AG09319 (cell line): Measurements from ENCODE around the gene RYR3.

Experiments used
- DNase-seq: peaks from one replicate; pipeline ENCODE4 v3.0.0-alpha.2; 2010; ENCODE audit warnings: low read depth; ENCODE audit errors: extremely low read depth
- CTCF ChIP-seq: IDR thresholded peaks from 2 replicates; pipeline ENCODE4 v1.5.1; 2011; ENCODE audit warnings: low read depth, mild to moderate bottlenecking, inconsistent platforms, low read length, moderate library complexity

Gene RYR3

GRCh38 chr15:33310481-33311311 lies at the start of gene RYR3:
TSS of gene RYR3 (plus strand) at chr15:33310967. CDS start at chr15:33311046, 79 bp downstream.
- TF ChIP-seq CTCF = no peak
- no peak for DNase-seq

GRCh38 chr15:33262306-33262705 lies 48.5 kb upstream of the RYR3 start:
- no peak for DNase-seq
- no peak for TF ChIP-seq CTCF

DNA sequence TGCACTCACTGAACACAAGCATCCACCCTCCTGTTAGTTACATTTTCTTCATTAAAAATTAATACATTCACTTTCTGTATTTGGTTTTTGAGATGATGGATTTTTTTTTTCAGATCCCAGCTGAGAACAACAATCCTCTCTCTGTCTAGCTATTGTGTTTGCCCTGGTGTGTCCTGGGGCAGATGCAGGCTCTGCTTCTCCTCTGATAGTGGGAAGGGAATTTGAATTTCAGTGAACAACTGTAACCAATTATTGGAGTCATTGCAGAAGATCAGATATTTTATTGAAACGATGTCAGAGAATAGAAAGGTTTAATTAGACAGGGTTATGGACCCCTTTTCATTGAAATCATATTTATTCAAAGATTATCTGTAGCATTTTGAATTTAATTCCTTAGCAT lies 33.1 kb upstream of the RYR3 start:
- TF ChIP-seq CTCF = no peak
- DNase-seq = no peak

DNA sequence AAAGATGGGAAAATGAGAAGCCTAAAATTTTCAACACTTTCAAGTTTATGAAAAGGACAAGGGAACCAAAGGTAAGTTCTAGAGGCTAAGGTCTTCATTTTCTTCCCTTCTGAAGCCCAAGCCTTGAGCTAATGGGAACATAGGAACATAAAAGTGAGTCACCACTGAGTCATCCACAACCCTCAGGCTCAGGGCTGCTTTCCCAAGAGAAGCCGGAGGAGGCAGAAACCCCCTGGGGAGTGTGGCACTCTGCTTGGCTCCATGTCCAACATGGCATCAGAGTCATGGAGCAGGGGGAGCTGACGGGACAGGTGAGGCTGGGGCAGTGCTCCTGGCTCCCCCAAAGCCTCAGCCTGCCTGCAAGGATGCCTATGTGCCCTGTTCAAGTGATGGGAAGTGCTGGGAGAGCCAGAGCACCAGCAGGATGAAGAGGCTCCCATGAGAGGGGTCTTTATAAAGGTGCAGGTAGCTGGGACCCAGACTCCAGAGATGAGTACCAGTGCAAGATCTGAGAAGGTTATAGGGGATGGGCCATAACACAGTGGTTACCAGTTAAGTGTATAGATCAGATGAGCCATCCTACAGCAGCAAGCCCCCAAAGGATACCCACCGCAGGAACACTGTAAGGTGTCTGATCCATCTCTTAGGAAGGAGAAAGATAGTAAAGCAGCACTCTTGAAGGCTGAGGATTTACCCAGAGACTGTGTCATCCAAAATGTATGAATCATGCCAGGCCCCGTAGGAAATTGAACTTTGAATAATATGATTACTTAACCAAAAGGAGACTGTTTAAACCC lies 31.8 kb upstream of the RYR3 start:
- peak; percentile 14 for DNase-seq
- TF ChIP-seq CTCF = no peak

DNA sequence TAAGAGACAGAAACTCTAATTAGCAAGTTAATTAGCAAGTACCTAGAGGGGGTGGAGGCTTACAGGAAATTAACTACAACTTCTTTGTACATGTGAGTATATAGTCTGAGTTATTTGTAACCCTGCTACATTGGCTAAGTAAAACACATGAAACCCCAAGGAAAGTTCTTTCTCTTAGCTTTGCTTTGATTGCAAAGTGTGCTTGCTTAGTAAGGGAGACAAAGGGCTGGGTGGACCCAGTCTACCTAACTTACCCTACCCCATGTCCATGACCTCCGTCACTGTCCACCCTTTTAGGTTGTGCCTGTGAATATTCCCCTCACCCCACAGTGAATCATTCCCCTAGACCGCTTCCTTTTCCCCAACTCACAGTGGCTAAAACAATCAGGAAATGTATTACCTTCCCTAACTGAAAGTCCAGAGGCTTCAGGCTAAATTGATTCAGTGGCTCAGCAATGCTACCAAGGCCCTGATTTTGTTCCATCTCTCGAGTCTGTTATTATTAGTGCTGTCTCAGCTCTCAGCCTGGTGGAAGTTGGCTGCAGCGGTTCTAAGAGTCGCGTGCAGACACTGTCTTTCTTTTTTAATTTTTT lies 31.1 kb upstream of the RYR3 start:
- DNase-seq = no peak
- TF ChIP-seq CTCF = no peak

DNA sequence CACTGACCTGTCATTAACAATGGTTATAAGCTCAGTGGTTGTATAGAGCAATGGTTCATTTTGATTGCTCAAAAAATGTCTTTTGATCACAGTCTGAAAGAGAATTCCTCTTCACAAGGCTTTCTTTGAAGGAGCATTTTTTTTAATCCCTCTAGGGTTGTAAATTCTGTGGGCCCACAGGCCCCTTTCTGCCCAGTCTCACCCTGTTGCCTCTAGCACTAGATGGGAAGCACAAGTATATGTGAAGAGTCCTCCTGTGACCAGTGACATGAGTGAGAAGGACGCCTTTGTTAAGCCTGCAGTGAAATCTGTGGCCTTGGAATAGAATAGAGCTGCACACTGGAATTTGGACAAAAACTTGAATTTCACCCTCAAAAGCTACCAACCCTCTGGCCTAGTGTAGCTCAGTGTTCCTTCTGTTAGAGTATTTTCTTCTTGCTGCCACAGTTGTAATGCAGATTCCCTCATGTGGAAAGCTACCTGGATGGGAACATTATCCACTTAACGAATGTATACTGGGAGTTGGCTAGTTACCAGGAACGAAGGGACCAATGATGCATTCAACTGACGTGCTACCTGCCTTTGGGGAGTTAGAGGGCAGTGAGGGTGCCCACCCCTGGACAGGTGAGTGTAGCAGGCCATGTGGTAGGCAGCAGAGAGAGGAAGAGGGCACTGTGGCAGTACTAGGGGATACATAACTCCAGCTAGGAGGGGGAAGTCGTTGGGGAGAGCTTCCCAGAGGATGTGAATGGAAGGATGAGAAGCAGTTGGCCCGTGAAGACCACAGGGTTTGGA lies 28.3 kb upstream of the RYR3 start:
- DNase-seq = no peak
- TF ChIP-seq CTCF = no peak
